Activated T-cell treated with anti-CD3 and anti-CD28 coated beads for 24 hours (primary cell): Measurements from ENCODE around the gene IPO5.
"Not testable (repeated sequence)": the region's sequence is repeated elsewhere in the genome, so short reads cannot be mapped to it uniquely, and the experiment has no call there.

Source experiments
- DNase-seq: peaks from one replicate; pipeline ENCODE4 v3.0.0-alpha.2; 2020; ENCODE audit warnings: low read depth

The IPO5 gene

DNA sequence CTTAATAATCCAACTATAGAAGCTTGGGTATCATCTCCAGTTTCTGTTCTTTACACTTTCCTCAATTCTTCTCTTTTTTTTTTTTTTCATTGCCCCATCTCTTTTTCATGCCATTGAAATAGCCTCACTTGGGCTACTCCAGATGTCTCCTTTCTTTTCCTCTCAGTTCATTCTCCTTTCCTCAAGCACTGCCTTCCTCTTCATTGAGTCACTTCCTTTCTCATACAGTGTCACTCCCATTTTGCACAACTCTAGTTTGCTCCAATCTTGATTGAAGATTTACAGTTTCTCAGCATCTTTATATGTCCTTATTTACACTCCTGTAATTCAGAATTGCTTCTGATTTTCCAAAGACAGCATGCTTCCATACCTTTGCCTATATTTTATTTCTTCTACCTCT, 61.3 kb downstream of the IPO5 start:
- DNase-seq: no peak

DNA sequence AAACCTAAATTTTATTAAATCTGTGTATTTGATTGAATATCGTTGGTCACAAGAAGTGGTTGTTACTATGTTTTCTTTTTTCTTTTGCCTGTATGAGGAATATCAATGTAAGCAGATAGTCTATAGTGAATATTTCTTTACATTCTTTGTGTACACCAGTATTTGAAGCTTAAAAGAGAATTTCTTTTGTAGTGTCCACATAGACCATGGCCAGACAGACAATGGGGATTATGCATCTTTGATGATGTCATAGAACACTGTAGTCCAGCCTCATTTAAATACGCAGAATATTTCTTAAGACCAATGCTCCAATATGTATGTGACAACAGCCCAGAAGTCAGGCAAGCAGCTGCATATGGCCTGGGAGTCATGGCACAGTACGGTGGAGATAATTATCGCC, 64.8 kb downstream of the IPO5 start:
- no peak for DNase-seq

DNA sequence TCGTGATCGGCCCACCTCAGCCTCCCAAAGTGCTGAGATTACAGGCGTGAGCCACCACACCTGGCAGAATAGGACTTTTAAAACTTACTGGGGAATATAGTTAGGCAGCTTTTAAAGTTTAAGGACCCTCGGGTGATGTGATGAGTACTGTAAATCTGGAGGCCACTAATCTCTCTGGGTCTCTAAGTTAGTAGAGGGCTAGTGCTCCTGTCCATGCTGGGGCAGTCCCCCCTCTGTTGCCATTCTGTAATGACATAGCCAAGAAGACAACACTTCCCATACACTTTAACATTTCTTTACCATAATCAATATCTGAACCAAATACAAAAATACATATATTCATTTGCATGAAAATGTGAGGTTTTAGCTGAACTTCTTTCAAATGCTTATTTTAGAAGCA, 65.7 kb downstream of the IPO5 start:
- no peak for DNase-seq

DNA sequence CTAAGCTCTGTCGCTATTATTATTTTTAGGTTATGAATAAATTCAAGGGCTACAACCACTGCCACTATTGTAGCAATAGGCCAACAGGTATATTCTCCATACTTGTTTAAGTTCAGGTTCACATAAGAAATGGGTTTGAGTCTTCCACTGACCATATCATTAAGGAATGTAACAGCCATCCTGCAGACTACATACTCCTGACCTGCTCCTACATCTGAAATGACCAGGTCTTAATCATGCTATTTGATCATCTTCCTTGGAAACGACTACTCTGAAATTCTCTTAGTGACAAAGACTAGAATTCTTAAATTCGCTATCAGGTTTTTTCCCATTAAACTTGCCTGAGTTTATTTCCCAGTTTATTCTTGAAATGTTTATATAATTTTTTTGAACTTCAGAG, 66.8 kb downstream of the IPO5 start:
- no peak for DNase-seq

GRCh38 chr13:98022210-98022609, 68.7 kb downstream of the IPO5 start:
- DNase-seq: no peak

GRCh38 chr13:98025480-98026025, 72.1 kb downstream of the IPO5 start:
- DNase-seq: no peak

GRCh38 chr13:98026457-98026857, 73.0 kb downstream of the IPO5 start:
- no peak for DNase-seq

- DNase-seq: no peak
Observed at GRCh38 chr13:98032168-98032567, 78.7 kb downstream of the IPO5 start.

GRCh38 chr13:98033277-98034247, 80.1 kb downstream of the IPO5 start:
- DNase-seq: no peak

GRCh38 chr13:98035373-98035772, 81.9 kb downstream of the IPO5 start:
- no peak for DNase-seq

- DNase-seq: not testable (repeated sequence)
Observed at GRCh38 chr13:98036564-98037302, 83.3 kb downstream of the IPO5 start.

- DNase-seq: no peak
Observed at GRCh38 chr13:98039261-98039660, 85.8 kb downstream of the IPO5 start.

DNA sequence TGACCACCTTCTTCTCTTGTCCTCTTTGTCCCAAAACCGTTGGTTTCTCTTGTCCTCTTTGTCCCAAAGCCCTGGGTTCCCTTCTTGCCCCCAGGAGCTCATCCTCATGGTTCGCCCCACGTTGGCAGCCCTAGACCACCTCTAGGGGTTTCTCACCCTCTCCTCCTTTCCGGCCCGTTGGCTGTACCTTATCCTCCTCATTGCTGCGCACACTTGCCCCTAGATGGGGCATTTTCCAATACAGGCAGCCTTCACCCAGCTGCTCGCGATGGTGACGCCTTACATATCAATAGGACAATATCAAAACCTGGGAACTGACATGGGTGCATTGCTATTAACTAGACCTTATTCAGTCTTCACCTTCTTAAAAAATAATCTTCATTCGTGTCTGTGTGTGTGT, 86.5 kb downstream of the IPO5 start:
- DNase-seq: no peak

- no peak for DNase-seq
Observed at GRCh38 chr13:98041081-98041820, 87.8 kb downstream of the IPO5 start.

DNA sequence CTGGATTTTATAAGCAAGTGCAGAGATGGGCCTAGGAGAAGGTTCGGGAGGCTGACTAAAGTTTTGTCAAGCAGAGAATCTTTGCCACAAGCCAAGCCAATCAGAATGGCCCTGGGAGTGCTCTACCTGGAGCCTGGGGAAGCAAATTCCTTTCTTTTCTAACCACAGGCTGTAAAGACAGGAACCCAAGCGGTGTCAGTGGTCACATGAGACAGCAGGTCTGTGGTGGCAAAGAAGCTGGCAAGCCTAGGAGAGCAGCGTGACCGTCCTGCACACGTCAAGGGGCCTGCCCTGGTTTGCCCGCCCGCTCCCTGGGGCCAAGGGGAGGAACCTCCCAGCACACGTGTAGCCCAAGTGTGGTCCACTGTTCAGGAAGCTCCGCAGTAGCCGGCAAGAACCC, 90.8 kb downstream of the IPO5 start:
- DNase-seq: no peak

- not testable (repeated sequence) for DNase-seq
Observed at GRCh38 chr13:98047785-98048184, 94.3 kb downstream of the IPO5 start.

- no peak for DNase-seq
Observed at GRCh38 chr13:98048265-98048664, 94.8 kb downstream of the IPO5 start.

GRCh38 chr13:98050041-98050466, 96.6 kb downstream of the IPO5 start:
- no peak for DNase-seq

- no peak for DNase-seq
Observed at GRCh38 chr13:98052412-98052811, 98.9 kb downstream of the IPO5 start.

DNA sequence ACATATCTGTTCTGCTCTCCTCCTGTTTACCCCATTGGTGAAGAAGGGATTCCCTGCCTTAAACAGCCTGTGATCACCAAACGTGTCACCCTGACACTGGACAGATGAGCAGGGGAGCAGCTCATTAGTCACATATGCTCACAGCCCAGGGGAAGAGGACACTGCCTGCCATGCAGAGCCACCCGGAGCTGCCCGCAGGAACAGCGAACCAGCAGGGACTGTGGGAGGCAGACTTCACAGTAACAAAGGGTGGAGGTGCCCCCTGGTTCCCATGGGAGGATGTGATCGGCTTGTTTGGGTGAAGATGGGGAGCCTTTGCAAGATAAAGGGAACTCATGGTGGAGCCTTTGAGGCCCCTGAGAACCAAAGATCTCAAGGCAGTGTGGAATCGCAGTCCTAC, 100.8 kb downstream of the IPO5 start:
- no peak for DNase-seq

DNA sequence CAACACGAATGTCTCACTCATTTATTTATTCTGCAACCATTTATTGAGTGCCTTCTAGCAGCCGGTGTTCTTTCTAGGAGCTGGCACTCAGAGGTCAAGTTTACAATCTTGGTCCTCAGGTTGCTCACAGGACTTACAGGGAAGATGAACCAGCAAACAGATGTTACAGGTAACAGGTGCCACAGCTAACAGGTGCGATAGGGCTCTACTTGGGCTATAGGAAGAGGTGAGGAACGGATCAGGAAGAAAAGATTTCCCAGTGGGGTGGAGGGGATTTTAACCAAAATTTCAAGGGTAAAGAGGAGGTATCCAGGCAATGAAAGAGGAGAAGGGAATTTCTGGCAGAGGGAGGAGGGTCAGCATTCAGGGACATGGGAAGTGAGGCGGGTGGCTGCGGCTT, 102.1 kb downstream of the IPO5 start:
- no peak for DNase-seq

DNA sequence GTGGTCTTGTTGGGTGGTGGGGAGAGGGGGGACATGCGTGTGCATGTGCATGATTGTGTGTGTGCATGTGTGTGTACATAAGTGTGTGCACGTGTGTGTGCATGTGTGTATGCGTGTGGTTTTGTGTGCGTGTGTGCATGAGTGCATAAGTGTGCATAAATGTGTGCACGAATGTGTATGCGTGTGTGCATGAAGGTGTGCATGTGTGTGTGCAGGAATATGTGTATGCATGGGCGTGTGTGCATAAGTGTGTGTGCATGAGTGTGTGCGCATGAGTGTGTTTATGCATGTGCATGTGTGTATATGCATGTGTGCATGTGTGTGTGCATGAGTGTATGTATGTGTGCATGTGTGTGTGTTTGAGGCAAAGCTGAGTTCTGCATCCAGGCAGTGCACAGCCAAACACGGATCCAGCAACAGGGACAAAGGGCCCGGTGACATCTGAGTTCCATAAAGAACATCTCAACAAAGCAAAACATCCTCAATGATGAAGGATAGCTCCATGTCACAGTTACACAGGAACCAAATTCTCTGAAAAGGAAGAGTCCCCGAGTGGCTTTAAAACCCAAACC, 103.5 kb downstream of the IPO5 start:
- no peak for DNase-seq
